HG02938 (cell line): ENCODE results near the gene PAFAH1B1.
"Not testable (repeated sequence)": the region's sequence is repeated elsewhere in the genome, so short reads cannot be mapped to it uniquely, and the experiment has no call there.

Experiments
- ATAC-seq: cut with Tn5 transposase; IDR thresholded peaks from one replicate; pipeline ENCODE4 v1.9.1; 2021; ENCODE audit warnings: mild to moderate bottlenecking, moderate library complexity; ENCODE audit not compliant: unreplicated experiment

The PAFAH1B1 gene

DNA sequence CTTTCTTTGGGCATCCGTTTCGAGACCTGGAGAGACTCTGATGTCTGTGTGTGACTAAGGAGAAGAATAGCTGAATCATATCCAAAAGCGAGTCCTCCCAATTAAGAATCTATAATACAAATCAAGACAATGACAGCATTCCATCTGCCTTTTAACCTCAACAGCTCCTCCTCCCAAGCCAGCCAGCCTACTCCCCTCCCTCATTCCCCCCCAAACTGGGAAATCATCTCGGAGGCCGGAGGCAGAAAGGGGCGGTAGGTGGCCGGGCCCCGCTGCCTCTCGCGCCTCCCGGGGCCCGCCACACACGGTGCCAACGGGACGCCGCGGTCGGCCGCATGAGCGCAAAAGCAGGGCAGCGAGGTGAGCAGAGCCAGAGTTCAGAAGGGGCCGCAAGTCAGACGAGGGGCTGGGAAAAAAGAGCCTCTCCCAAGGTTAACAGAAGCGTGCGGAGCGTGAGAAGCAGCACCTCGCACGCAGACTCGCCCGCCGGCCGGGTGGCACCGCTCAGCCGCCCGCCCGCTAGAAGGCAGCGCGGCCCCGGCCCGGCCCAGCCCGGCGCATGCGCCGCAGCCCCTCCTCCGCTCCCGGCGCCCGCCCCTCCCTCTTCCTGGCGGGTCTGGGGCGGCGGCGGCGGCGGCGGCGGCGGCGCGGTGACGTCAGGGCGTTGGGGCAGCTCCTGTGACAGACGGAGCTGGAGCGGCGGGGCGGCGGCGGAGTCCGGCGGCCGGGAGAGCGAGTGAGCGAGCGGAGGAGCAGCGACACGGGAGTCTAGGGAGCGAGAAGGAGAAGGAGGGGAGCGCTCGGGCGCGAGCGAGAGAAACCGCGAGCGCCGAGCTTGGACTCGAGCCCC is at the start of gene PAFAH1B1:
PAFAH1B1 (plus strand) TSS at position 684 of the 850 bp plus-strand sequence. CDS start 44,635 bp downstream, outside the sequence.
- ATAC-seq = peak; percentile 56

DNA sequence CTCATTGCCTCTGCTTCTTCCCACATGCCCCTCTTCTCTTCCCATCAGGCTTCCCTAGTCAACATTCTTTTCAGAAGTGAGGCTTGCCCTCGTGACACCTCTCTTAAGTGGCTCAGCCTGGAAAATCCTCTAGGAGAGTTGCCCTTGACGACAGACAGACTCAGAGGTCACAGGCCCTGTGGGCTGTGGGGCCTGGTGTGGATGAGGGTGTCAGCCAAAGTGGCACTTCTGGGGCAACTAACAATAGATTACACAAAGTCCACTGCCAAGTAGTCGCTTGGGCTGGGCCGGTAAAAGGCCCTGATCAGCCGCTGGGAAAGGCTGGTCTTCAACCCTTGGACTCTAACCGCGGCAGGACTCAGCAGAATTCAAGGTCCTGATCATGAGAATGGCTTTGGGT is 48.1 kb upstream of the PAFAH1B1 start:
- no peak for ATAC-seq

DNA sequence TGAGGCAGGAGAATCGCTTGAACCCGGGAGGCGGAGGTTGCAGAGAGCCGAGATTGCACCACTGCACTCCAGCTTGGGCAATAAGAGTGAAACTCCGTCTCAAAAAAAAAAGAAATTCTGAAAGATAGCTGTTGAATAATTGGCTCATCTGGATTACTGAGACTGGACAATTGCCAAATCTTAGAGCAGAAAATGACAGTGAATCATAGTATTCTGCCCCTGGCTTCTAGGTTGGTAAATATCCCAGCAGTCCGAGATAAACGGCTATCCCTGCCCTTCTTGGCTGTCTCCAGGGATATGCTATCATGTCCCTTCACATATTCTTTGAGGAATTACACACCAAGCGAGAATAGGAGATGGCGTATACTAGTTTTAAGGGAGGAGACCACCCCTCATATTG is 46.3 kb upstream of the PAFAH1B1 start:
- ATAC-seq = no peak

DNA sequence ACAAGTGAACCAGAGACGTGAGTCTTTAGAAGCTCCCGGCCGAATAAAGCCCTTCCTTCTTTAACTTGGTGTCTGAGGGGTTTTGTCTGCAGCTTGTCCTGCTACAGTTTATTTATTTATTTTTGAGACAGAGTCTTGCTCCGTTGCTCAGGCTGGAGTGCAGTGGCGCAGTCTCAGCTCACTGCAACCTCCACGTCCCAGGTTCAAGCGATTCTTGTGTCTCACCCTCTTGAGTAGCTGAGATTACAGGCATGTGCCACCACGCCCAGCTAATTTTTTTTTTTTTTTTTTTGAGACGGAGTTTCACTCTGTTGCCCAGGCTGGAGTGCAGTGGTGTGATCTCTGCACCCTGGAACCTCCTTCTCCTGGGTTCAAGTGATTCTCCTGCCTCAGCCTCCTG is 45.4 kb upstream of the PAFAH1B1 start:
- not testable (repeated sequence) for ATAC-seq

DNA sequence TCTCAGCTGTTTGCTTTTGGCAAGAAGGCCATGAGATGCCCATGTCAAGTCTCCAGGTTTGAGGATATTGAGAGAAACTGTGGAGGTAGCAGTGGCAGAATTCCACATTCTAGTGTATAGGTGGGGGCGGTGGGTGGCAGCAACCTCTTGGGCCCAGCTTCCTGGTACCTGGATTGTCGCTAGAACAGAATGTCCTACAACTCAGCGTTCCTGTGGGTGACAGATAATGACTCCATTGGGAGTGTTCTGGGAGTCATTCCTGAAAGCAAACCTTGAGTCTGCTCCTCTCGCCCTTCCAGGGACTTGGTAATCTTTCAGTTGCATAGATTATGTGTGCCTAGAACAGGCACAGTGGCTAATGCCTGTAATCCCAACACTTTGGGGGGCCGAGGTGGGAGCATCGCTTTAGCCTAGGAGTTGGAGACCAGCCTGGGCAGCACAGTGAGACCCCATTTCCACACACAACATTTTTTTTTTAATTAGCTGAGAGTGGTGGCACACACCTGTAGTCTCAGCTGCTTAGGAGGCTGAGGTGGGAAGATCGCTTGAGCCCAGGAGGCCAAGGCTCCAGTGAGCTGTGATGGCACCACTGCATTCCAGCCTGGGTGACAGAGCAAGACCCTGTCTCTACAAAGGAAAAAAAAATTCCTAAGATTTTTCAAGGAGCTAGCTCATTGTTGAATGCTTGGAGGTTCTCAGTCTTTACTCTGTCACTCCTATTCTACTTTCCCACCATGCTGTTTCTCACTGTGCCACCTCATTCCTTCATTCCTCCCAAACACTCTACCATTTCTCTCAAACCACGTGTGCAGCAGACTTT is 43.9 kb upstream of the PAFAH1B1 start:
- no peak for ATAC-seq

DNA sequence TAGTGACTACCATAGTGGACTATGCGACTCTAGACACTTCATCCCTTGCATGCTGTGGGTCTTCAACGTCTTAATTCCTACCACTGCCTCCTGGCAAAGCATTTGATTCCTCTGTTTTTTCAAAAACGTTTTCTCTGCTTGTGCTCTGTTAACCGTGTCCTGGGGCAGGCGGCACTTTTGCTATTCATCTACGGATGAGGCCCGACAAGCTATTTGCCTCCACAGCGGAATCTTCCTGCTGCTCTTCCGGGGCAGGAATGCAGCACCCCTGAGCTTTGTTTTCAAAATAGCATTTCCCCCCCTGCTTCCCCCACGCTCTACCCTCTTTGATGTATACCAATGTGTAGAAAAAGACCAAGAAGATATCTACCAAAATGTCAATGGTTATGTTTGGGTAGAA is 42.0 kb upstream of the PAFAH1B1 start:
- no peak for ATAC-seq

DNA sequence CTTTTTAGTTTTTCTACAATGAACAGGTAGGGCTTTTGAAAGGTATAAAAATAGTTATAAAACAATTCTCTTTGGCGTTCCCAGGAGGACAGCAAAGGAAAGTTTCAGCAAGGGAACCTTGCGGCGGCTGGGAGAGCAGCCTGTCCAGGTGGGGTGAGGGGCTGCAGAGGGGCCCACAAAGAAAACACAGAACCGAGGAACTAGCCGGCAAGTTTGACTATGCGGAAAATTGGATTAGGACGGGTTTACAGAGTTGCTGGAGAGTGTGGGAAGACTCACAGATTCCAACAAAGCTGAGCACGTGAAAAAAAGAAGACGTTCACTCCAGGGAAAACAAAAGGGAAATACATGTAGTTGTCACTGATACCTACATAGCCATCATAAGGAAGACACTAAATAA is 41.5 kb upstream of the PAFAH1B1 start:
- no peak for ATAC-seq

DNA sequence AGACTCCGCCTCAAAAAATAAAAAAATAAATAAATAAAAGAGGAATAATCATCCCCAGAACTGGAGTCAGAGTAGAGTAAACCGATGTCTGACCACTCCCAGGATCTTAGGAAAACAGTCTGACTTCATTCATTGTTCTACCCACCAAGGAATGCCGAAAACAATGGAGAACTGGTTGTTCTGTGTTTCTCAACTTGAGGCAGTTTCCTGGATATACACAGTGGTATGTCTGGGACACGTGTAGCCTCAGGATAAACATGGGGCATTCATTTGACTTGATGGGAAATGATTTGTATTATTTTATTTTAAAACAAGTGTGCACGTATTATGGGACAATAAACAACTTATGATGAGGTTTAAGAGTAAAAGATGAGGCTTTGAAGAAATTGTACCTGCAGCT is 32.8 kb upstream of the PAFAH1B1 start:
- no peak for ATAC-seq

DNA sequence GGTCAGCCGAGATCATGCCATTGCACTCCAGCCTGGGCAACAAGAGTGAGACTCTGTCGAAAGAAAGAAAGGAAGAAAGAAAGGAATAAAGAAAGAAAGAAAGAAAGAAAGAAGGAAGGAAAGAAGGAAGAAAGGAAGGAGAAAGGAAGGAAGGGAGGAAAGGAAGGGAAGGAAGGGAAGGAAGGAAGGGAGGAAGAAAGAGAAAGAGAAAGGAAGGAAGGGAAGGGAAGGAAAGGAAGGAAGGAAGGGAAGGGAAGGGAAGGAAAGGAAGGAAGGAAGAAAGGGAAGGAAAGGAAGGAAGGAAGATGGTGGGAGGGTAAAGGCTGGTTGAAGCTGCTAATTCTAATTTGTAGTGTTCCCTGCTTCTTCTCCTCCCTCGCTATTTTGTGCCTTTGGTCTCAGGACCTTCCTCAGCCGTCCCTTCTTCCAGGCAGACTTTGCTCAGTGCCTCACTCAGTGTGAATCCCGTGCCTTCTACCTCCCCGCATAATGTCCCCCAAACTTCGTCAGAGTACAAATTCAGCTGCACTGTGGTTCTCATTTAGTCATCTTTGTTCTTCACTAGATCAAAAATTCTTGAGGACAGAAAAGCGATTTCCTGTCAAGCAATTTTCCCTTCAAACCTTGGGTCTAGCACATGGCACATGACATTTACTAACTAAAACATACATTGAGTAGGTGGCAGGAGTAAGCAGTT is 31.1 kb upstream of the PAFAH1B1 start:
- no peak for ATAC-seq

DNA sequence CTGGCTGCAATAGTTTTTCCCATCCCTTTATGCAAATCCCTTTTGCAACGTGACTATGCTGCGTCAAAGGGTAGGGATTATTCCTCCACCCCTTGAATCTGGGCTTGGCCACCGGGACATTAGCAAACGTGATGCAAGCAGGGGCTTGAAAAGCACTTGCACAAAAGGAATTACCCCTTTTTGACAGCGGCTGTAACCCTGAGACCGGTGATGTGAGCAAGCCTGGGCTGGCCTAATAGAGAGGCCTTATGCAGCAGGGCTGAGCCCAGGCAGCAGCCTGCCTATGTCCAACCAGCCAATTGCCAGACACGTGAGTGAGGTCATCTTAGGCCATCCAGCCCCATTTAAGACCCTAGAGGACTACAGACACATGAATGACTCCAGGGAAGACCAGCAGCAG is 30.4 kb upstream of the PAFAH1B1 start:
- no peak for ATAC-seq

DNA sequence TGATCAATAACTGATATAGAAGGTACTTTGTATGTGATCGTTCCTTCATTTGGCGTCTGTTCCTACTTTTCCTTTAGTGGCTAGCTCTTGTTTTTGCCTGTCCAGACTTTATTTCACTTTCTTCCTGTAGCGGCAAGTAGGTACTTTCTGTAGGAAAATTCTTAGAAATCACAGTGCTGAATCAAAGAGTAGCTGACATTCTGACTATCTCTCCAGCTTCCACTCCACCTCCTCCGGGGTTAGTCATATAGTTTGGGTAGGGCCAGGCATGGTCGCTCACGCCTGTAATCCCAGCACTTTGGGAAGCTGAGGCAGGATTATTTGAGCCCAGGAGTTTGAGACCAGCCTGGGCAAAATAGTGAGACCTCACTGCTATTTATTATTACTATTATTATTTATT is 29.9 kb upstream of the PAFAH1B1 start:
- ATAC-seq = no peak

DNA sequence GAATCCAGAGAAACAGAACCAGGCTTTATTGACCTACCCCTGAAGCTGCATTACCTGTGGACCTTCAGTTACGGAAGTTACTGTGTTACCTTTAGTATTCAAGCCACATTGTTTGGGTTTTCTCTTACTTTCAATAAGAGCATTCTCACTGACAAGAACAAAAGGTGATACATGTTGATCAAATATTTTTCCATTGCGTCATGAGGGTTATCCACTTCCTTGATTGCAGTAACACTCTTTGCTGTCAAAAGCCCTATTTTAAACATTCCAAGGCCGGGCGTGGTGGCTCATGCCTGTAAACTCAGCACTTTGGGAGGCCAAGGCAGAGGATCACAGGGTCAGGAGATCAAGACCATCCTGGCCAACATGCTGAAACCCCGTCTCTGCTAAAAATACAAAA is 28.6 kb upstream of the PAFAH1B1 start:
- ATAC-seq = no peak

DNA sequence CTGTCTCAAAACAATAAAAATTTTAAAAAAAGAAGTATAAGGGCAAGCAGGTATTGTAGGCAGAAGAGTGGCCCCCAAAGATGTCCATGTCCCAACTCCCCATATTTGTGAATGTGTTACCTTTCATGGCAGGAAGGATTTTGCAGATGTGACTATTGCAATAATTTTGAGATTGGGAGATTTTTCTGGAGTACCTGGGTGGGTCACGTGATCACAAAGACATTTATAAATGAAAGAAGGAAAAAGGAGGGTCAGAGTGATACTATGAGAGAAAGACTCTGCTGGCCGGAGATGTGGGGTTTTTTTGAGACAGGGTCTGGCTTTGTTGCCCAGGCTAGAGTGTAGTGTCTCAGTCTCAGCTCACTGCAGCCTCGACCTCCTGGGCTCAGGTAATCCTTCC is 27.4 kb upstream of the PAFAH1B1 start:
- ATAC-seq = no peak

DNA sequence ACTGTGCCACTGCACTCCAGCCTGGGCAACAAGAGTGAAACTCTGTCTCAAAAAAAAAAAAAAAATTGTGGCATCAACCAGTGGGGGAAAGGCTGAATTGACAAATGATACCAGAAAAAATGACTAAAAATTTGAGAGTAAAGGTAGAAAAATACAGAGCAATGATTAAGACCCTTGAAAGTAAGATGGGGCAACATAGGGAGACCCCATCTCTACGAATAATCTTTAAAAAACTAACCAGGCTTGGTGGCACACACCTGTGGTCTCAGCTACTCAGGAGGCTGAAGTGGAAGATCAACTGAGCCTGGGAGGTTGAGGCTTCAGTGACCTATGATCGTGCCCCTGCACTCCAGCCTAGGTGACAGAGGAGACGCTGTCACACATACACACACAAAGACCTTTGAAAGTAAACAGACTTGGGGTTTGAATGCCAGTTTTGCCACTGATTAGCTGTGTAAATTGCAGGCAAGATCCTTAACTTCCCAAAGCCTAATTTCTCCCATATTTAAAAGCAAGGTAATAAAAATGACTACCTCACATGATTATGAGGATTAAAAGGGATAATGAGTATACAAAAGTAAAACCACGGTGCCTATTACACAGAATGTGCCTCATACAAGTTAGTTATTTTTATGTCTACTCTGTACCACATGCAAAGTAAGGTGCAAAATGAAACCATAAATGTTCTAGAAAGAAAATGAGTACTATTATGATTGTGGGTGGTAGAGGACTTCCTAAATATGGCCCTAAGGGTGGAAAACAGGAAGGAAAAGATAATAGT is 21.7 kb upstream of the PAFAH1B1 start:
- peak; percentile 87 for ATAC-seq

DNA sequence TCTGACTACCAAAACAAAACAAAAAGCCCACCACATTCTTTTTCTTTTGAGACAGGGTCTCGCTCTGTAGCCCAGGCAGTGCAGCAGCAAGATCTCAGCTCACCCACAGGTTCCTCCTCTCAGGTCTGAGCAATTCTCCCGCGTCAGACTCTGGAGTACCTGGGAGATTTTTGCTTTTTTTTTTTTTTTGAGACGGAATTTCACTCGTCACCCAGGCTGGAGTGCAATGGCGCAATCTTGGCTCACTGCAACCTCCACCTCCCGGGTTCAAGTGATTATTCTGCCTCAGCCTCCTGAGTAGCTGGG is 21.2 kb upstream of the PAFAH1B1 start:
- ATAC-seq = not testable (repeated sequence)

DNA sequence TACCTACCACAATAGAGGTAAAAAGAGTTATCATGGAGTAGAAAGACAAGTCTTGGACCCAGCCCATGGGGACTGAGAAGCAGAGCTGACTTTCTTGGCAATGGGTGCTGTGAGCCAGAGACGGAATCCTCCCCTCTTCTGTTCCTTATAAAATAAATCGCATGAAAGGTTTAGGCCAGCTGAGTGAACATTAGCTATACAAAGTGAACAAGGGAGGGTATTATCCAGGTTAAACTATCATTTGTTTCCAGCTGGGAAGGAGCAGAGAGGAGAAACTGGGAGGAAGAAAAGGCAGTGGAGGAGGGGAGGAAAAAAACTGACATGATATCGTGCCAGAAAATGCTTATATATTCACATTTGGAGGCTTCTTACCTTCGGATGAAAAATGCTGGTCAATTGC is 13.3 kb upstream of the PAFAH1B1 start:
- no peak for ATAC-seq

DNA sequence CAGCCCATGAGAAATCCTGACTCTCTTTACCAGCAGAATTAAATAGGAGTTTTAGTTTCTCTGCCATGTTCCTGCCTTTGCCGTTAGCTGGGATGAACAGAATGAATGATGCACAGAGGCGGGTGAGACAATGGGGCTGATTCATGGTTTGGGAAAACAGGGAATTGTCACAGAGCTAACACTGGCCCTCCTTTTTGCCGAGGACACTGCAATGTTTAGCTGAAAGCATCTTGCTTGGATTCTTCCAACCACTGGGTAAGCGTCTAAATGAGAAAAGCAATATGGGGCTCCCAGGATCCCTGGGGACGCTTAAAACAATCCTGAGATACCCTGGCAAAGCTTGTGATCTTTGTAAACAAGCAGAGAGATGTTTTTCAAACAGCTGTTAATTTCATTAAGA is 12.8 kb upstream of the PAFAH1B1 start:
- no peak for ATAC-seq

DNA sequence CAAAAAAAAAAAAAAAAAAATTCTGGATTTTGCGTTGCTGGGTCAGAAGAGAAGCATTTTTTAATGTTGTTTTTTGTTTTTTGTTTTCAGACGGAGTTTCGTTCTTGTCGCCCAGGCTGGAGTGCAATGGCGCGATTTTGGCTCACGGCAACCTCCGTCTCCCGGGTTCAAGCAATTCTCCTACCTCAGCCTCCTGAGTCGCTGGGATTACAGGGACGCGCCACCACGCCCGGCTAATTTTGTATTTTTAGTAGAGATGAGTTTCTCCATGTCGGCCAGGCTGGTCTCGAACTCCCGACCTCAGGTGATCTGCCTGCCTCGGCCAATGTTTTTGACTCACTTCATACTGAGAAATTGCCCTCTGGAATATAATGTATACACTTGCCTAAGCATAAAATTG is 11.0 kb upstream of the PAFAH1B1 start:
- no peak for ATAC-seq

DNA sequence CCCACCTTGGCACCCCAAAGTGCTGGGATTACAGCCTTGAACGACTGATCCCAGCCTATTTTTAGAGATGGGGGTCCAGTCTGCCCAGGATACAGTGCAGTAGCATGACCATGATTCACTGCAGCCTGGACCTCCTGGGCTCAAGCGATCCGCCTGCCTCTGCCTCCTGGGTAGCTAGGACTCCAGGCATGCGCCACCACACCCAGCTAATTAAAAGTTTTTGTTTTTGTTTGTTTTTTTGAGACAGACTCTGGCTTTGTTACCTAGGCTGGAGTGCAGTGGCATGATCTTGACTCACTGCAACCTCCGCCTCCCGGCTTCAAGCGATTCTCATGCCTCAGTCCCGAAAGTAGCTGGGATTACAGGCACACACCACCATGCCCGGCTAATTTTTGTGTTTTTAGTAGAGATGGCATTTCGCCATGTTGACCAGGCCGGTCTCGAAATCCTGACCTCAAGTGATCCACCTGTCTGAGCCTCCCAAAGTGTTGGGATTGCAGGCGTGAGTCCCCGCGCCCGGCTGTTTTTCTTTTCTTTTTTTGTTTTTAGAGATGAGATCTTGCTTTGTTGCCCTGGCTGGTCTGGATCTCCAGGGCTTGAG is 2.3 kb upstream of the PAFAH1B1 start:
- no peak for ATAC-seq
